ENCODE results near the gene NKPD1.

GRCh38 chr19:45202637-45203036 lies 41.9 kb upstream of the NKPD1 start:
- TF ChIP-seq, protein P1, sequence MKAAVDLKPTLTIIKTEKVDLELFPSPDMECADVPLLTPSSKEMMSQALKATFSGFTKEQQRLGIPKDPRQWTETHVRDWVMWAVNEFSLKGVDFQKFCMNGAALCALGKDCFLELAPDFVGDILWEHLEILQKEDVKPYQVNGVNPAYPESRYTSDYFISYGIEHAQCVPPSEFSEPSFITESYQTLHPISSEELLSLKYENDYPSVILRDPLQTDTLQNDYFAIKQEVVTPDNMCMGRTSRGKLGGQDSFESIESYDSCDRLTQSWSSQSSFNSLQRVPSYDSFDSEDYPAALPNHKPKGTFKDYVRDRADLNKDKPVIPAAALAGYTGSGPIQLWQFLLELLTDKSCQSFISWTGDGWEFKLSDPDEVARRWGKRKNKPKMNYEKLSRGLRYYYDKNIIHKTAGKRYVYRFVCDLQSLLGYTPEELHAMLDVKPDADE (IDR thresholded peaks at IDR 0.05), result no peak
- no peak for TF ChIP-seq EZH2 (IDR thresholded peaks at IDR 0.05; ENCODE audit: low read depth, unreplicated experiment)
- no peak for TF ChIP-seq EZH2phosphoT487 (IDR thresholded peaks at IDR 0.05; ENCODE audit: unreplicated experiment)
- no peak for TF ChIP-seq CTCF (conservative IDR thresholded peaks at IDR 0.05; ENCODE audit: low read depth in 2 of 2)
- no peak for TF ChIP-seq STAT1 (IDR thresholded peaks at IDR 0.05; ENCODE audit: unreplicated experiment)
- TF ChIP-seq POLR2AphosphoS5 (IDR thresholded peaks at IDR 0.05; ENCODE audit: low read depth), result no peak
- no peak for TF ChIP-seq JUNB (IDR thresholded peaks at IDR 0.05; ENCODE audit: unreplicated experiment)
- TF ChIP-seq, protein P2, sequence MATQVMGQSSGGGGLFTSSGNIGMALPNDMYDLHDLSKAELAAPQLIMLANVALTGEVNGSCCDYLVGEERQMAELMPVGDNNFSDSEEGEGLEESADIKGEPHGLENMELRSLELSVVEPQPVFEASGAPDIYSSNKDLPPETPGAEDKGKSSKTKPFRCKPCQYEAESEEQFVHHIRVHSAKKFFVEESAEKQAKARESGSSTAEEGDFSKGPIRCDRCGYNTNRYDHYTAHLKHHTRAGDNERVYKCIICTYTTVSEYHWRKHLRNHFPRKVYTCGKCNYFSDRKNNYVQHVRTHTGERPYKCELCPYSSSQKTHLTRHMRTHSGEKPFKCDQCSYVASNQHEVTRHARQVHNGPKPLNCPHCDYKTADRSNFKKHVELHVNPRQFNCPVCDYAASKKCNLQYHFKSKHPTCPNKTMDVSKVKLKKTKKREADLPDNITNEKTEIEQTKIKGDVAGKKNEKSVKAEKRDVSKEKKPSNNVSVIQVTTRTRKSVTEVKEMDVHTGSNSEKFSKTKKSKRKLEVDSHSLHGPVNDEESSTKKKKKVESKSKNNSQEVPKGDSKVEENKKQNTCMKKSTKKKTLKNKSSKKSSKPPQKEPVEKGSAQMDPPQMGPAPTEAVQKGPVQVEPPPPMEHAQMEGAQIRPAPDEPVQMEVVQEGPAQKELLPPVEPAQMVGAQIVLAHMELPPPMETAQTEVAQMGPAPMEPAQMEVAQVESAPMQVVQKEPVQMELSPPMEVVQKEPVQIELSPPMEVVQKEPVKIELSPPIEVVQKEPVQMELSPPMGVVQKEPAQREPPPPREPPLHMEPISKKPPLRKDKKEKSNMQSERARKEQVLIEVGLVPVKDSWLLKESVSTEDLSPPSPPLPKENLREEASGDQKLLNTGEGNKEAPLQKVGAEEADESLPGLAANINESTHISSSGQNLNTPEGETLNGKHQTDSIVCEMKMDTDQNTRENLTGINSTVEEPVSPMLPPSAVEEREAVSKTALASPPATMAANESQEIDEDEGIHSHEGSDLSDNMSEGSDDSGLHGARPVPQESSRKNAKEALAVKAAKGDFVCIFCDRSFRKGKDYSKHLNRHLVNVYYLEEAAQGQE (IDR thresholded peaks at IDR 0.05; ENCODE audit: unreplicated experiment), result no peak
- no peak for TF ChIP-seq CREB1 (CRISPR knock-in tag; IDR thresholded peaks at IDR 0.05; ENCODE audit: low read depth)
- TF ChIP-seq, protein P3, sequence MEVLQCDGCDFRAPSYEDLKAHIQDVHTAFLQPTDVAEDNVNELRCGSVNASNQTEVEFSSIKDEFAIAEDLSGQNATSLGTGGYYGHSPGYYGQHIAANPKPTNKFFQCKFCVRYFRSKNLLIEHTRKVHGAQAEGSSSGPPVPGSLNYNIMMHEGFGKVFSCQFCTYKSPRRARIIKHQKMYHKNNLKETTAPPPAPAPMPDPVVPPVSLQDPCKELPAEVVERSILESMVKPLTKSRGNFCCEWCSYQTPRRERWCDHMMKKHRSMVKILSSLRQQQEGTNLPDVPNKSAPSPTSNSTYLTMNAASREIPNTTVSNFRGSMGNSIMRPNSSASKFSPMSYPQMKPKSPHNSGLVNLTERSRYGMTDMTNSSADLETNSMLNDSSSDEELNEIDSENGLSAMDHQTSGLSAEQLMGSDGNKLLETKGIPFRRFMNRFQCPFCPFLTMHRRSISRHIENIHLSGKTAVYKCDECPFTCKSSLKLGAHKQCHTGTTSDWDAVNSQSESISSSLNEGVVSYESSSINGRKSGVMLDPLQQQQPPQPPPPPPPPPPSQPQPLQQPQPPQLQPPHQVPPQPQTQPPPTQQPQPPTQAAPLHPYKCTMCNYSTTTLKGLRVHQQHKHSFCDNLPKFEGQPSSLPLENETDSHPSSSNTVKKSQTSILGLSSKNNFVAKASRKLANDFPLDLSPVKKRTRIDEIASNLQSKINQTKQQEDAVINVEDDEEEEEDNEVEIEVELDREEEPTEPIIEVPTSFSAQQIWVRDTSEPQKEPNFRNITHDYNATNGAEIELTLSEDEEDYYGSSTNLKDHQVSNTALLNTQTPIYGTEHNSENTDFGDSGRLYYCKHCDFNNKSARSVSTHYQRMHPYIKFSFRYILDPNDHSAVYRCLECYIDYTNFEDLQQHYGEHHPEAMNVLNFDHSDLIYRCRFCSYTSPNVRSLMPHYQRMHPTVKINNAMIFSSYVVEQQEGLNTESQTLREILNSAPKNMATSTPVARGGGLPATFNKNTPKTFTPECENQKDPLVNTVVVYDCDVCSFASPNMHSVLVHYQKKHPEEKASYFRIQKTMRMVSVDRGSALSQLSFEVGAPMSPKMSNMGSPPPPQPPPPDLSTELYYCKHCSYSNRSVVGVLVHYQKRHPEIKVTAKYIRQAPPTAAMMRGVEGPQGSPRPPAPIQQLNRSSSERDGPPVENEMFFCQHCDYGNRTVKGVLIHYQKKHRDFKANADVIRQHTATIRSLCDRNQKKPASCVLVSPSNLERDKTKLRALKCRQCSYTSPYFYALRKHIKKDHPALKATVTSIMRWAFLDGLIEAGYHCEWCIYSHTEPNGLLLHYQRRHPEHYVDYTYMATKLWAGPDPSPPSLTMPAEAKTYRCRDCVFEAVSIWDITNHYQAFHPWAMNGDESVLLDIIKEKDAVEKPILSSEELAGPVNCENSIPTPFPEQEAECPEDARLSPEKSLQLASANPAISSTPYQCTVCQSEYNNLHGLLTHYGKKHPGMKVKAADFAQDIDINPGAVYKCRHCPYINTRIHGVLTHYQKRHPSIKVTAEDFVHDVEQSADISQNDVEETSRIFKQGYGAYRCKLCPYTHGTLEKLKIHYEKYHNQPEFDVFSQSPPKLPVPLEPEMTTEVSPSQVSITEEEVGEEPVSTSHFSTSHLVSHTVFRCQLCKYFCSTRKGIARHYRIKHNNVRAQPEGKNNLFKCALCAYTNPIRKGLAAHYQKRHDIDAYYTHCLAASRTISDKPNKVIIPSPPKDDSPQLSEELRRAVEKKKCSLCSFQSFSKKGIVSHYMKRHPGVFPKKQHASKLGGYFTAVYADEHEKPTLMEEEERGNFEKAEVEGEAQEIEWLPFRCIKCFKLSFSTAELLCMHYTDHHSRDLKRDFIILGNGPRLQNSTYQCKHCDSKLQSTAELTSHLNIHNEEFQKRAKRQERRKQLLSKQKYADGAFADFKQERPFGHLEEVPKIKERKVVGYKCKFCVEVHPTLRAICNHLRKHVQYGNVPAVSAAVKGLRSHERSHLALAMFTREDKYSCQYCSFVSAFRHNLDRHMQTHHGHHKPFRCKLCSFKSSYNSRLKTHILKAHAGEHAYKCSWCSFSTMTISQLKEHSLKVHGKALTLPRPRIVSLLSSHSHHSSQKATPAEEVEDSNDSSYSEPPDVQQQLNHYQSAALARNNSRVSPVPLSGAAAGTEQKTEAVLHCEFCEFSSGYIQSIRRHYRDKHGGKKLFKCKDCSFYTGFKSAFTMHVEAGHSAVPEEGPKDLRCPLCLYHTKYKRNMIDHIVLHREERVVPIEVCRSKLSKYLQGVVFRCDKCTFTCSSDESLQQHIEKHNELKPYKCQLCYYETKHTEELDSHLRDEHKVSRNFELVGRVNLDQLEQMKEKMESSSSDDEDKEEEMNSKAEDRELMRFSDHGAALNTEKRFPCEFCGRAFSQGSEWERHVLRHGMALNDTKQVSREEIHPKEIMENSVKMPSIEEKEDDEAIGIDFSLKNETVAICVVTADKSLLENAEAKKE (CRISPR knock-in tag; IDR thresholded peaks at IDR 0.05), result no peak
